GM13976 (cell line): ENCODE results near the gene MYO7B.
A peak's percentile ranks its signal among the peaks of the same experiment; 100 is the strongest.
"Not testable (repeated sequence)": the region's sequence is repeated elsewhere in the genome, so short reads cannot be mapped to it uniquely, and the experiment has no call there.

Experiments
- DNase-seq: peaks from one replicate; pipeline ENCODE4 v3.0.0; 2012; ENCODE audit warnings: low spot score
- CTCF ChIP-seq: IDR thresholded peaks from 2 replicates; pipeline ENCODE4 v1.5.1; 2012; ENCODE audit warnings: borderline replicate concordance, mild to moderate bottlenecking; ENCODE audit not compliant: insufficient read depth; ENCODE audit errors: extremely low read depth, missing control alignments, control extremely low read depth
- in situ Hi-C: fragments of 300-500 bp; cut with MboI; formaldehyde crosslinking; loops from one replicate; pipeline ENCODE4 v1.12.0; 2022; ENCODE audit warnings: low sequenced_read_pairs, mixed read lengths, inconsistent platforms; ENCODE audit not compliant: unreplicated experiment

MYO7B gene

GRCh38 chr2:127517465-127517864, 18.0 kb upstream of the MYO7B start:
- no peak for TF ChIP-seq CTCF
- in situ Hi-C loops: no loop called here
- DNase-seq: no peak

- DNase-seq: no peak
- no peak for TF ChIP-seq CTCF
- in situ Hi-C loops: no loop called here
These were observed 15.1 kb upstream of the MYO7B start for GRCh38 chr2:127520424-127520823.

GRCh38 chr2:127523269-127523939, 12.1 kb upstream of the MYO7B start:
- in situ Hi-C loops: no loop called here
- TF ChIP-seq CTCF: no peak
- DNase-seq: no peak

- DNase-seq, in situ Hi-C loops: not testable (repeated sequence)
These were observed 11.2 kb upstream of the MYO7B start for GRCh38 chr2:127524198-127524834.

- no peak for DNase-seq
- in situ Hi-C loops: no loop called here
- no peak for TF ChIP-seq CTCF
These were observed 9.8 kb upstream of the MYO7B start for GRCh38 chr2:127525691-127526131.

GRCh38 chr2:127526132-127527000, 9.1 kb upstream of the MYO7B start, which contains the start of gene IWS1:
IWS1 (minus strand) TSS chr2:127526489; CDS start chr2:127526208, 281 bp downstream.
- peak; percentile 95 for DNase-seq
- TF ChIP-seq CTCF: no peak
- in situ Hi-C loops: no loop called here
